Upper lobe of left lung (tissue), 4 donors: ENCODE measurements around the gene OSBPL8.

Experiments used
- POLR2AphosphoS5 ChIP-seq, 2 donors: sonication (generic); formaldehyde crosslinking; IDR thresholded peaks; one replicate each; pipeline ENCODE4 v1.5.1; 2017; ENCODE audit warnings: antibody characterized with exemption in 2 of 2
- TF ChIP-seq, protein P1 (sequence below), 6 experiments: fragments of 450-650 bp in 4 of 6; fragments of 200-600 bp in 2 of 6; sonication (generic) in 2 of 6; IDR thresholded peaks; one replicate each; pipeline ENCODE4 v1.5.1; 2016 to 2019; ENCODE audit warnings: antibody characterized with exemption in 6 of 6

DNA sequence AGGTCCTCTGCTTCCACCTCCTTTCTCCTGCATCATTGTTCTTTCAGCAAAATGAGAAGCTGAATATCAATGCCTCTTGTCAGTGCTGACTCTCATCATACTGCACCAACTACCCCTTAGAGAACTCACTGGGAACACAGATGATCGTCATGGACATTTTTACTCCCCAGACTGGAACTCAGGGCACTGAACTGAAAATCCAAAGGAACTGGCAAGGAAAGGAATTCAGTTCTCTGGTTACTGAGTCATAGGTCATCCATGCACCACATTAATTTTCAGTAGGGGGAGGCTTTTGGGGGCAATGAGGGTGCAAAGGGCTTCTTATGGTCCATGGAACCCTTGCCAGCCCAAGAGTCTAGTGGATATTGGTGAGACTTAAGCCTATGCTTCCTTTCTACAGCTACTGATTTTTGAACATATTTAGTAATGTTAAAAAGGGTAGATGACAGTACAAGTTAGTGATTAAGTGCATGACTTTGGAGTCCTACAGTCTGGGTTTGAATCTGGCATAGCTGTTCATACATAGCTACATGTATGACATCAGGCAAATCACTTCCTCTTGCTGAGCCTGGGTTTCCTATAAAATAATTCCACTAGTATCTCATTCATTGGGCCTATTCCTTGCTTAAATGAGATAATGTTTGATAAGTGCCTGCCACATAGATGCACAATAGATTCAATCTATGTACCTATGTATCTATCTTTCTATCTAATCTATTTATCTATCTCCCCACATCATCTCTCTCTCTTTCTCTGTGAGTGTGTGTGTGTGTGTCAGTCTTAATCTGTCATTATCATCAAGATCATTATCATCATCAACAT, 240.6 kb downstream of the OSBPL8 start:
- TF ChIP-seq, protein P1, sequence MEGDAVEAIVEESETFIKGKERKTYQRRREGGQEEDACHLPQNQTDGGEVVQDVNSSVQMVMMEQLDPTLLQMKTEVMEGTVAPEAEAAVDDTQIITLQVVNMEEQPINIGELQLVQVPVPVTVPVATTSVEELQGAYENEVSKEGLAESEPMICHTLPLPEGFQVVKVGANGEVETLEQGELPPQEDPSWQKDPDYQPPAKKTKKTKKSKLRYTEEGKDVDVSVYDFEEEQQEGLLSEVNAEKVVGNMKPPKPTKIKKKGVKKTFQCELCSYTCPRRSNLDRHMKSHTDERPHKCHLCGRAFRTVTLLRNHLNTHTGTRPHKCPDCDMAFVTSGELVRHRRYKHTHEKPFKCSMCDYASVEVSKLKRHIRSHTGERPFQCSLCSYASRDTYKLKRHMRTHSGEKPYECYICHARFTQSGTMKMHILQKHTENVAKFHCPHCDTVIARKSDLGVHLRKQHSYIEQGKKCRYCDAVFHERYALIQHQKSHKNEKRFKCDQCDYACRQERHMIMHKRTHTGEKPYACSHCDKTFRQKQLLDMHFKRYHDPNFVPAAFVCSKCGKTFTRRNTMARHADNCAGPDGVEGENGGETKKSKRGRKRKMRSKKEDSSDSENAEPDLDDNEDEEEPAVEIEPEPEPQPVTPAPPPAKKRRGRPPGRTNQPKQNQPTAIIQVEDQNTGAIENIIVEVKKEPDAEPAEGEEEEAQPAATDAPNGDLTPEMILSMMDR (IDR thresholded peaks at IDR 0.05) = no peak
- no peak for TF ChIP-seq POLR2AphosphoS5 (IDR thresholded peaks at IDR 0.05)
